Loucy (cell line): ENCODE measurements around the gene ZNF500.

Source experiments
- EZH2phosphoT487 ChIP-seq: fragments of 200-600 bp; IDR thresholded peaks from 2 replicates; pipeline ENCODE4 v1.6.1; 2018; ENCODE audit warnings: antibody characterized with exemption, mild to moderate bottlenecking, moderate library complexity, borderline replicate concordance
- TF ChIP-seq, protein P1 (sequence below): fragments of 200-600 bp; sonication (generic); conservative IDR thresholded peaks from 2 replicates; pipeline ENCODE4 v1.5.1; 2014; ENCODE audit warnings: mild to moderate bottlenecking, antibody characterized with exemption, low read length

GRCh38 chr16:4775005-4775404 lies 8.0 kb upstream of the ZNF500 start:
- no peak for TF ChIP-seq EZH2phosphoT487
- TF ChIP-seq, protein P1, sequence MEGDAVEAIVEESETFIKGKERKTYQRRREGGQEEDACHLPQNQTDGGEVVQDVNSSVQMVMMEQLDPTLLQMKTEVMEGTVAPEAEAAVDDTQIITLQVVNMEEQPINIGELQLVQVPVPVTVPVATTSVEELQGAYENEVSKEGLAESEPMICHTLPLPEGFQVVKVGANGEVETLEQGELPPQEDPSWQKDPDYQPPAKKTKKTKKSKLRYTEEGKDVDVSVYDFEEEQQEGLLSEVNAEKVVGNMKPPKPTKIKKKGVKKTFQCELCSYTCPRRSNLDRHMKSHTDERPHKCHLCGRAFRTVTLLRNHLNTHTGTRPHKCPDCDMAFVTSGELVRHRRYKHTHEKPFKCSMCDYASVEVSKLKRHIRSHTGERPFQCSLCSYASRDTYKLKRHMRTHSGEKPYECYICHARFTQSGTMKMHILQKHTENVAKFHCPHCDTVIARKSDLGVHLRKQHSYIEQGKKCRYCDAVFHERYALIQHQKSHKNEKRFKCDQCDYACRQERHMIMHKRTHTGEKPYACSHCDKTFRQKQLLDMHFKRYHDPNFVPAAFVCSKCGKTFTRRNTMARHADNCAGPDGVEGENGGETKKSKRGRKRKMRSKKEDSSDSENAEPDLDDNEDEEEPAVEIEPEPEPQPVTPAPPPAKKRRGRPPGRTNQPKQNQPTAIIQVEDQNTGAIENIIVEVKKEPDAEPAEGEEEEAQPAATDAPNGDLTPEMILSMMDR: no peak
